ENCODE measurements around the gene DSCAML1. TPM values are rescaled to one million over a fixed set of nuclear protein-coding genes. Genes with fewer than 3 reads are reported as not detected.

DSCAML1 gene
- total and polyA plus RNA-seq, 2 of the 8 experiments (the other 6 are each of a cell fraction or from before 2014, with no cell fraction given) = 0.19 to 0.24 TPM

GRCh38 chr11:117686711-117687110 lies 110.3 kb downstream of the DSCAML1 start:
- no peak for FAIRE-seq
- Histone ChIP-seq H3K23me2 (ENCODE audit: low read depth, low read length) (no peaks in the 10 kb centered on the region), H3K4me2 (ENCODE audit: insufficient read depth in 1 of 2, low read depth in 2 of 2, low read length in 2 of 2) (no peak overlapping the region), H2AFZ (ENCODE audit: low read length) (no peak overlapping the region), H3K56ac (replicated peaks; ENCODE audit: insufficient read length, low read depth, low read length) (no peak overlapping the region), H3K27me3 (replicated peaks in 1 of 4; ENCODE audit: control insufficient read depth in 3 of 4, extremely low read depth in 1 of 4, insufficient read depth in 3 of 4, low read length in 3 of 4) (no peaks in the 10 kb centered on the region; a peak in 1 of 7 replicates), H3K23ac (ENCODE audit: insufficient read length) (no peak overlapping the region), H2AK5ac (ENCODE audit: low read depth, low read length) (no peak overlapping the region), H3K9ac (replicated peaks in 1 of 4; ENCODE audit: extremely low read depth in 1 of 4, low read depth in 3 of 4, low read length in 3 of 4) (no peak overlapping the region), H3K18ac (ENCODE audit: extremely low read depth, low read length) (no peak overlapping the region), H3K4me3 (ENCODE audit: extremely low read depth in 1 of 4, insufficient read depth in 2 of 4, low read depth in 3 of 4, low read length in 4 of 4) (no peak overlapping the region), H3K4ac (replicated peaks; ENCODE audit: insufficient read length, low read depth, low read length) (no peak overlapping the region), H2BK12ac (ENCODE audit: low read depth, low read length) (no peak overlapping the region), H3K14ac (ENCODE audit: insufficient read length) (no peak overlapping the region), H3K4me1 (replicated peaks in 1 of 4; ENCODE audit: control insufficient read depth in 3 of 4, insufficient read depth in 4 of 4, low read length in 3 of 4) (peaks cover 2 to 16% (median 9%) of the 10 kb centered on the region in 4 experiments), H2BK20ac (ENCODE audit: low read length) (no peak overlapping the region), H2BK15ac (ENCODE audit: low read length) (no peak overlapping the region), H4K91ac (replicated peaks; ENCODE audit: insufficient read length, low read length) (no peak overlapping the region), H2BK120ac (replicated peaks; ENCODE audit: low read depth, low read length) (no peak overlapping the region), H2BK5ac (ENCODE audit: low read depth, low read length) (no peak overlapping the region), H3K79me1 (ENCODE audit: low read depth, low read length) (no peaks in the 10 kb centered on the region), H4K5ac (ENCODE audit: insufficient read length, low read depth, low read length) (no peak overlapping the region), H3K79me2 (ENCODE audit: control insufficient read depth in 1 of 2, insufficient read depth in 2 of 2, low read length in 2 of 2) (no peaks in the 10 kb centered on the region), H3K27ac (ENCODE audit: low read depth, low read length) (no peak overlapping the region), H3K36me3 (ENCODE audit: control insufficient read depth in 2 of 4, insufficient read depth in 4 of 4, low read length in 3 of 4) (no peaks in the 10 kb centered on the region), H3K9me3 (ENCODE audit: insufficient read depth in 2 of 2, low read depth in 1 of 2, low read length in 1 of 2) (no peaks in the 10 kb centered on the region), H4K8ac (ENCODE audit: extremely low read depth, insufficient read depth, low read length) (no peak overlapping the region), H4K20me1 (replicated peaks in 1 of 2; ENCODE audit: control insufficient read depth in 1 of 2, insufficient read depth in 2 of 2, low read length in 2 of 2) (no peaks in the 10 kb centered on the region)
- ChIA-PET CTCF (ENCODE audit: partially characterized antibody) (interaction anchor here (1.1 to 2.7 kb wide), 7 partner anchors 8 to 33 kb away, joined by 3 to 10 read pairs (median 4); no protein-coding TSS in a partner anchor), POLR2A (ENCODE audit: partially characterized antibody) (no interaction called here)
- whole genome bisulfite sequencing, 2 experiments (ENCODE audit: extremely low coverage in 1 of 2, insufficient coverage in 1 of 2, insufficient read length in 1 of 2, insufficient replicate concordance in 2 of 2, low coverage in 1 of 2, low lambda C conversion rate in 2 of 2, missing lambda C conversion rate in 1 of 2) = 87% methylated on average over 3 of the region's 3 CpGs; no CpG with 5 or more reads in 1 of the 2 experiments
- TF ChIP-seq SP2 (IDR thresholded peaks at IDR 0.05; ENCODE audit: low read length) = no peak
- TF ChIP-seq BRCA1 (IDR thresholded peaks at IDR 0.05; ENCODE audit: low read depth, low read length) = no peak
- no peak for TF ChIP-seq POLR2AphosphoS5 (IDR thresholded peaks at IDR 0.05; ENCODE audit: low read depth, low read length)
- no peak for TF ChIP-seq MAFK (IDR thresholded peaks at IDR 0.05; ENCODE audit: low read depth, low read length)
- TF ChIP-seq NRF1 (IDR thresholded peaks at IDR 0.05; ENCODE audit: low read depth, low read length) = no peak
- no peak for TF ChIP-seq EZH2 (IDR thresholded peaks at IDR 0.05; ENCODE audit: low read depth, low read length, severe bottlenecking)
- no peak for TF ChIP-seq RAD21 (IDR thresholded peaks at IDR 0.05 in 1 of 2, conservative IDR thresholded peaks at IDR 0.05 in 1 of 2; ENCODE audit: low read depth in 2 of 2, low read length in 2 of 2)
- no peak for TF ChIP-seq TAF1 (IDR thresholded peaks at IDR 0.05; ENCODE audit: low read depth, low read length)
- no peak for TF ChIP-seq SP1 (IDR thresholded peaks at IDR 0.05; ENCODE audit: low read depth, low read length)
- TF ChIP-seq ASH2L (IDR thresholded peaks at IDR 0.05; ENCODE audit: low read length) = no peak
- no peak for TF ChIP-seq GABPA (IDR thresholded peaks at IDR 0.05; ENCODE audit: borderline replicate concordance, insufficient read depth, low read length)
- TF ChIP-seq ATF2 (IDR thresholded peaks at IDR 0.05; ENCODE audit: low read length) = no peak
- DNase-seq (ENCODE audit: low read depth in 1 of 2, low spot score in 2 of 2) = no peak

Measured in H1 (cell line).